Activated naive CD4-positive, alpha-beta T cell treated with anti-CD3 and anti-CD28 coated beads, Interleukin-2, amount 50 U/mL, for 72 hours (primary cell): ENCODE results near the gene CHIA. TPM values are rescaled to one million over a fixed set of nuclear protein-coding genes. Genes with fewer than 3 reads are reported as not detected.
"Not testable (repeated sequence)": the region's sequence is repeated elsewhere in the genome, so short reads cannot be mapped to it uniquely, and the experiment has no call there.

ENCODE experiments used
- ATAC-seq, 2 donors: fragments of 150-1000 bp; cut with Tn5 transposase; 2 replicates each; pipeline ENCODE4 v1.10.0; 2021; ENCODE audit warnings: mild to moderate bottlenecking in 2 of 2, moderate library complexity in 2 of 2
- DNase-seq, 2 donors: peaks; one replicate each; pipeline ENCODE4 v3.0.0; 2021 to 2022; ENCODE audit warnings: low spot score in 2 of 2
- H3K27ac Mint-ChIP-seq, 2 donors: one replicate each; pipeline ENCODE4 v1.8.0; 2022; ENCODE audit warnings: mild to moderate bottlenecking in 2 of 2, mixed read lengths in 2 of 2
- H3K36me3 Mint-ChIP-seq, 2 donors: one replicate each; pipeline ENCODE4 v1.8.0; 2022; ENCODE audit warnings: mixed read lengths in 2 of 2
- H3K9me3 Mint-ChIP-seq, 2 donors: one replicate each; pipeline ENCODE4 v1.8.0; 2022; ENCODE audit warnings: mixed read lengths in 2 of 2
- total RNA-seq, 2 donors: library from RNA; stranded (reverse); gene quantifications; one replicate each; pipeline ENCODE4 v1.2.3, GENCODE V29; 2022

Gene CHIA
- total RNA-seq, 2 donors from 2014 or later = 0.25 TPM; not detected in 1

GRCh38 chr1:111335214-111335877 is 44.7 kb downstream of the CHIA start:
- H3K9me3 Mint-ChIP-seq, DNase-seq, H3K36me3 Mint-ChIP-seq, ATAC-seq, H3K27ac Mint-ChIP-seq: not testable (repeated sequence)

DNA sequence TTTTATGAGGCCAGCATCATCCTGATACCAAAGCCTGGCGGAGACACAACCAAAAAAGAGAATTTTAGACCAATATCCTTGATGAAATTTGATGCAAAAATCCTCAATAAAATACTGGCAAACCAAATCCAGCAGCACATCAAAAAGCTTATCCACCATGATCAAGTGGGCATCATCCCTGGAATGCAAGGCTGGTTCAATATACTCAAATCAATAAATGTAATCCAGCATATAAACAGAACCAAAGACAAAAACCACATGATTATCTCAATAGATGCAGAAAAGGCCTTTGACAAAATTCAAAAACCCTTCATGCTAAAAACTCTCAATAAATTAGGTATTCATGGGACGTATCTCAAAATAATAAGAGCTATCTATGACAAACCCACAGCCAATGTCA is 48.2 kb downstream of the CHIA start:
- not testable (repeated sequence) for DNase-seq, H3K9me3 Mint-ChIP-seq, ATAC-seq, H3K36me3 Mint-ChIP-seq, H3K27ac Mint-ChIP-seq

- H3K36me3 Mint-ChIP-seq = no peaks in the 10 kb centered on the region
- H3K9me3 Mint-ChIP-seq = no peaks in the 10 kb centered on the region
- ATAC-seq (peak; percentile 94 to 95), DNase-seq (peak; percentile 78 to 84)
- peak overlapping the region; percentile 52 to 87 for H3K27ac Mint-ChIP-seq
Observed at GRCh38 chr1:111346089-111346885, 55.6 kb downstream of the CHIA start.

- Mint-ChIP-seq H3K27ac (peak overlapping the region; percentile 51 to 87), H3K9me3 (no peaks in the 10 kb centered on the region), H3K36me3 (no peaks in the 10 kb centered on the region)
- ATAC-seq (no peak), DNase-seq (no peak)
Observed at GRCh38 chr1:111347026-111347425, 56.4 kb downstream of the CHIA start.

DNA sequence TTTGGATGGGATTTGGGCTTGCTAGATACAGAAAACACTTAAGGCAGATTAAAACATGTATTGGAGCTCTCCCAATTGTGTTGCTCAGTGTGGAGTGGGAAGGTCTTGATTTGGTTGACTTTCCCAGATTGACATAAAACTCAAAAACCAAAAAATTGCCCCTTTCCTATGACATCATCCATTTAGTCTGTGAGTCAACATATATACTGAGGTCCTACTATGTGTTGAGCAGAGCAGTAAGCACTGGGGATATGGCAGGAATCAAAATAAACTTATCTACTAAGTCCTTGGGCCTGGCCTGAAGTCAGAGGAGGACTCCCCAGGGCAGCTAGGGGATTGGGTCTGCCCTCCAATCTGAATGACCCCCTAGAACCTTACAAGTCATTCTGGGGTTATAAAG is 61.0 kb downstream of the CHIA start:
- no peak for ATAC-seq
- Mint-ChIP-seq H3K9me3 (no peaks in the 10 kb centered on the region), H3K27ac (no peak overlapping the region), H3K36me3 (no peaks in the 10 kb centered on the region)
- DNase-seq = no peak

DNA sequence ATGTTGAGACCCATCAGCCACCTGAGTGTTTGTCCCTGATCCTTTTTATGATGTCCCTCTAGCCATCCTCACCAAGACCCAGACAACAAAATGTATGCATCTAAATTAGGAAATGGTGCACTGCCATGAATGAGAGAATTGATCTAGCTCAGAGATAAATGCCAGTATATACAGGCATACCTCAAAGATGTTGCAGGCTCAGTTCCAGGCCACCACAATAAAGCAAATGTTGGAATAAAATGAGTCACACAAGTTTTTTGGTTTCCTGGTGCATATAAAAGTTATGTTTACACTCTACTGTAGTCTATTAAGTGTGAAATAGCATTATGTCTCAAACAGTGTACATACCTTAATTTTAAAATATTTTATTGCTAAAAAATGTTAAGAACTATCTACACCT is 63.9 kb downstream of the CHIA start:
- Mint-ChIP-seq H3K27ac (no peak overlapping the region), H3K9me3 (no peaks in the 10 kb centered on the region), H3K36me3 (no peaks in the 10 kb centered on the region)
- no peak for DNase-seq
- ATAC-seq = no peak

- Mint-ChIP-seq H3K36me3 (no peaks in the 10 kb centered on the region), H3K9me3 (no peaks in the 10 kb centered on the region), H3K27ac (no peak overlapping the region)
- ATAC-seq (no peak), DNase-seq (no peak)
Observed at GRCh38 chr1:111358964-111359363, 68.3 kb downstream of the CHIA start.

DNA sequence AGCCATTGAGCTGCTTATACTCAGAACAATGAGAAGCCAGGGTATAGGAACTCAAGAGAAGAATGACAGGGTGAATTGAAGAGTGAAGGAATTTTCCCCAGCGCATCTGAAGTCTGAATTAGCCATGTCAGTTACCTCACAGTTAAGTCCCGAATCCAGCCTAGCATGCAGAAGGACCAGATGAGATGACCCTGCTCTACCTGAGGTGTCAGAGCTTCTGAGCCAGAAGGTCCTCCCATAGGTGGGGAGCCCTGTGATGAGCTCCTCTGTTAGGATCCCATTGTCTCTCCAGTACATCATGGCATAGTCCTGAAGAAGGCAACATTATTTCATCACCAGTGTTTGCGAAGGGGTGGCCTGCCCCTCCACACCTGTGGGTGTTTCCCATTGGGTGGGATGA is 68.7 kb downstream of the CHIA start:
- Mint-ChIP-seq H3K9me3 (no peaks in the 10 kb centered on the region), H3K36me3 (no peaks in the 10 kb centered on the region), H3K27ac (no peak overlapping the region)
- ATAC-seq (no peak), DNase-seq (no peak)

DNA sequence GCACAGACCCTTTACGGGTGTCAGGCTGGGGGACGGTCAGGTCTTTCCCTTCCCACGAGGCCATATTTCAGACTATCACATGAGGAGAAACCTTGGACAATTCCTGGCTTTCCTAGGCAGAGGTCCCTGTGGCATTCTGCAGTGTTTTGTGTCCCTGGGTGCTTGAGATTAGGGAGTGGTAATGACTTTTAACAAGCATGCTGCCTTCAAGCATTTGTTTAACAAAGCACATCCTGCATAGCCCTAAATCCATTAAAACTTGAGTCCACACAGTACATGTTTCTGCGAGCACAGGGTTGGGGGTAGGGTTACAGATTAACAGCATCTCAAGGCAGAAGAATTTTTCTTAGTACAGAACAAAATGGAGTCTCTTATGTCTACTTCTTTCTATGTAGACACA is 69.6 kb downstream of the CHIA start:
- ATAC-seq, DNase-seq, H3K27ac Mint-ChIP-seq, H3K9me3 Mint-ChIP-seq, H3K36me3 Mint-ChIP-seq: not testable (repeated sequence)

GRCh38 chr1:111361761-111362160 is 71.1 kb downstream of the CHIA start:
- DNase-seq (no peak), ATAC-seq (no peak)
- Mint-ChIP-seq H3K27ac (no peak overlapping the region), H3K36me3 (no peaks in the 10 kb centered on the region), H3K9me3 (no peaks in the 10 kb centered on the region)

DNA sequence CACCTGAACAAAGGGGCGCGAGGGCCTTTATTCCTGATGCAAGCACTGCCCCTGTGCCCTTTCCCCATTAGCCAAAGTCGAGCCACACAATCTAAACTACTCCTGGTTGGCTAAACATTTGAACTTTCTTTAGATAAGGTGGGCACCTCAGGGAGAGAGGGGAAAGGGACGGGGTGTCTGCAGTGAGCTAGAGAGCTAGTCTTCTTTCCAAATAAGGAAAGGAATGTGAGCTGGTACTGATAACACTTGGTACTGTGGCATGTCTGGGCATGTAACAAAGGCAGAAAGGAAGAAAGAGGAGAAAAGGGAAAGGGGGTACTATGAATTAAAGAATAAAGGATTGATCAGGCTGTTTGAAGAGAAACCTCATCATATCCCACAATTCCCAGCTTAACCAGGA is 74.0 kb downstream of the CHIA start:
- ATAC-seq (no peak), DNase-seq (no peak)
- Mint-ChIP-seq H3K9me3 (no peaks in the 10 kb centered on the region), H3K27ac (peak overlapping the region in 1 of 2 donors; percentile 55), H3K36me3 (no peaks in the 10 kb centered on the region)

DNA sequence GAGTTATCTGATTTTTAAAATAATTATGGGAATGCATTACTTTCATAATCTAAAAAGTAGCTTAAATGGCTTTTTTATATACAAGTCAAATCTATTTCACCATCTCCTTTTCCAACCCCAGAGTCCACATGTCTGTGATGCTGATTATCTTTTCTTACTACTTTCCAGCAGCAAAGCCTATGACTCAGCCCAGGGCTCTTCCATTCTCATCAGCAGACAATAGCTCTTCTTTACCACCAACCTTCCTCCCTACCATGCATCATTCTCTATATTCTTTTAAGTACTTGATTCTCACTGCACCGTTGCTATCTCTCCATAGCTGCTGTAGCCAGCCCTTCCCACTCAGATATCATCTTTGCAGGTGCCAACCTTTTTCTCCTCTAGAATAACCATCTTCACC is 75.6 kb downstream of the CHIA start:
- no peak overlapping the region for H3K27ac Mint-ChIP-seq
- ATAC-seq (peak in 1 of 2 donors; percentile 41), DNase-seq (no peak)
- H3K36me3 Mint-ChIP-seq = no peaks in the 10 kb centered on the region
- no peaks in the 10 kb centered on the region for H3K9me3 Mint-ChIP-seq

- no peak for DNase-seq
- no peak for ATAC-seq
- H3K27ac Mint-ChIP-seq = no peak overlapping the region
- no peaks in the 10 kb centered on the region for H3K9me3 Mint-ChIP-seq
- no peaks in the 10 kb centered on the region for H3K36me3 Mint-ChIP-seq
Observed at GRCh38 chr1:111369177-111369576, 78.5 kb downstream of the CHIA start.

- no peak for ATAC-seq
- H3K9me3 Mint-ChIP-seq = no peaks in the 10 kb centered on the region
- H3K27ac Mint-ChIP-seq = no peak overlapping the region
- DNase-seq = no peak
- H3K36me3 Mint-ChIP-seq = no peaks in the 10 kb centered on the region
Observed at GRCh38 chr1:111369645-111370044, 79.0 kb downstream of the CHIA start.

Other genes starting within 250 kb of the CHIA start
- 10 to 100 TPM; 23.0 to 36.1 TPM for gene DRAM2, start 150.8 kb upstream of the CHIA start, total RNA-seq
- 10 to 100 TPM; 22.9 to 41.6 TPM for gene CEPT1, start 150.6 kb upstream of the CHIA start, total RNA-seq
- 100 to 1,000 TPM; 213 to 221 TPM for gene DENND2D, start 90.2 kb upstream of the CHIA start, total RNA-seq
- gene CHI3L2, start 63.1 kb upstream of the CHIA start, total RNA-seq = 10 to 100 TPM; 13.8 to 25.0 TPM
- 1 to 10 TPM; 2.7 to 6.9 TPM for gene OVGP1, start 136.9 kb downstream of the CHIA start, total RNA-seq
- 10 to 100 TPM; 33.9 to 39.2 TPM for gene WDR77, start 158.4 kb downstream of the CHIA start, total RNA-seq
- gene ATP5PB, start 158.6 kb downstream of the CHIA start, total RNA-seq = 100 to 1,000 TPM; 320 to 332 TPM
- 1 to 10 TPM; 6.4 to 8.9 TPM for gene C1orf162, start 183.1 kb downstream of the CHIA start, total RNA-seq
- under 1 TPM in 1 of 2 donors, not detected in 1; 0.11 TPM for gene ADORA3, start 212.8 kb downstream of the CHIA start, total RNA-seq
- gene TMIGD3, start 212.8 kb downstream of the CHIA start, total RNA-seq = not detected